22Rv1 (cell line): ENCODE measurements around the gene SQOR.

Experiments used
- ZFX ChIP-seq: fragments of 450-650 bp; IDR thresholded peaks from 2 replicates; pipeline ENCODE4 v1.6.1; 2017; ENCODE audit warnings: antibody characterized with exemption, borderline replicate concordance
- TF ChIP-seq, protein P1 (sequence below): fragments of 450-650 bp; IDR thresholded peaks from 2 replicates; pipeline ENCODE4 v1.5.1; 2017; ENCODE audit warnings: mild to moderate bottlenecking

DNA sequence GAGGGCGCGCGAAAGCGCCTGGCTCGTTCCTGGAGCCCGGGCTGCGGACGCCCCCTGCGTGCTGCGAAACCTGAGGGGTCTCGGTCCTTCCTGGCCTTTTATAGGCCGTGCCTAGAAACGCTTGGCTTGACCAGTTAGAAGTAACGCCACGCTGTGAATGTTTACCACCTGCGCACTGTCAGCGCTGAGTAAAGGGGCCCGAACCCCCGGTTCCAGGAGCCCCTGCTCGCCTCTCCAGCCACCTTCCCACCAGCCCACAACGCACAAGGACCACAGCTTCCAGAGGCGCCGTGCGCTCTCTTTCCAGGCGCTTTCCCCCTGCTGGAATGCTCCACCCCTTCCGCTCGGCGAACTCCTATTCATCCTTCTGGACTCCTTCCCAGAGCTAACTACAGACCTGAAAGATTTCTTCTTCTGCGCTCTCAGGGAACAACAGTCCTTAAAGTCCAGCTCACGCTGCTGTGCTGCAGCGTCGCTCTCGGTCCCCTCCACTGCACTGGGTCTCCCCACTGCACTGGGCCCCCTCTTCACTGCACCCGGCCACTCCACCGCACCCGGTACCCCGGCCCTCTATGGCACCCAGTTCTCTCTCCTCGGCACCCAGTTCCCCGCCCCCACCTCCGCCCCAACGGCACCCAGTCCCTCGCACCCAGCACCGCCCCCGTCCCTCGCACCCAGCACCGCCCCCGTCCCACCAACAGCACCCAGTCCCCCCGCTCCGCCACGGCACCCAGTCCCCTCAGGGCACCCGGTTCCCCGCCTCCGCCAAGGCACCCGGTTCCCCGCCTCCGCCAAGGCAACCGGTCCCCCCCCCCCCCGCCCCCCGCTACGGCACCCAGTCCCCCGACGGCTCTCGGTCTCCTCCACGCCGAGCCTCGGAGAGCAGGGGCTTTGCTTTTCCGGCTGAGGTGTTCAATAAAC lies 69.8 kb downstream of the SQOR start:
- TF ChIP-seq, protein P1, sequence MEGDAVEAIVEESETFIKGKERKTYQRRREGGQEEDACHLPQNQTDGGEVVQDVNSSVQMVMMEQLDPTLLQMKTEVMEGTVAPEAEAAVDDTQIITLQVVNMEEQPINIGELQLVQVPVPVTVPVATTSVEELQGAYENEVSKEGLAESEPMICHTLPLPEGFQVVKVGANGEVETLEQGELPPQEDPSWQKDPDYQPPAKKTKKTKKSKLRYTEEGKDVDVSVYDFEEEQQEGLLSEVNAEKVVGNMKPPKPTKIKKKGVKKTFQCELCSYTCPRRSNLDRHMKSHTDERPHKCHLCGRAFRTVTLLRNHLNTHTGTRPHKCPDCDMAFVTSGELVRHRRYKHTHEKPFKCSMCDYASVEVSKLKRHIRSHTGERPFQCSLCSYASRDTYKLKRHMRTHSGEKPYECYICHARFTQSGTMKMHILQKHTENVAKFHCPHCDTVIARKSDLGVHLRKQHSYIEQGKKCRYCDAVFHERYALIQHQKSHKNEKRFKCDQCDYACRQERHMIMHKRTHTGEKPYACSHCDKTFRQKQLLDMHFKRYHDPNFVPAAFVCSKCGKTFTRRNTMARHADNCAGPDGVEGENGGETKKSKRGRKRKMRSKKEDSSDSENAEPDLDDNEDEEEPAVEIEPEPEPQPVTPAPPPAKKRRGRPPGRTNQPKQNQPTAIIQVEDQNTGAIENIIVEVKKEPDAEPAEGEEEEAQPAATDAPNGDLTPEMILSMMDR = no peak
- no peak for TF ChIP-seq ZFX
